ENCODE measurements around the gene ALG2.

DNA sequence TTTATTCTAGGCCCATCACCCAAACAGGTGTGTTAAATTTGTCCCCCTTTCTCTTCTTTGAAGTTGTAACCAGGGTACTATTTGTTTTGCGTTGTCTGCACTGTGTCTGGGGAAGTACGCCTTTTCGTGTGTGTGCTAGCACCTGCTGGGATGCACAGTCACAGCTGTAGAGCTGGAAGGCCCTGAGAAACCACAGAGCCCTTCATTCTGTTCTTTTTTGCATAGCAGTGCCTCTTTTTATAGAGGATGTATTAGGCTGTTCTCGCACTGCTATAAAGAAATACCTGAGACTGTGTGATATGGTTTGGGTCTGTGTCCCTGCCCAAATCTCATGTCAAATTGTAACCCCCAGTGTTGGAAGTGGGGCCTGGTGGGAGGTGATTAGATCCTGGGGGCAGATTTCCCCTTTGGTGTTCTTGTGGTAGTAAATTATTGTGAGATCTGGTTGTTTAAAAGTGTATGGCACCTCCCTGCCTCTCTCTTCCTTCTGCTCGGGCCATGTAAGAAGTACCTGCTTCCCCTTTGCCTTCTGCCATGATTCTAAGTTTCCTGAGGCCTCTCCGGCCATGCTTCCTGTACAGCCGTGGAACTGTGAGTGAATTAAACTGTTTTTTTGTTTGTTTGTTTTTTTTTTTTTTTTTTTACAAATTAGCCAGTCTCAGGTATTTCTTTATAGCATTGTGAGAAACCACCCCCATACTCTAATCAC, 14.3 kb upstream of the ALG2 start:
- no peak for TF ChIP-seq ZNF274 (IDR thresholded peaks at IDR 0.05; ENCODE audit: low read depth, low read length)
- TF ChIP-seq YY1 (IDR thresholded peaks at IDR 0.05; ENCODE audit: insufficient read depth, insufficient read length): no peak
- TF ChIP-seq SUZ12 (IDR thresholded peaks at IDR 0.05; ENCODE audit: extremely low read depth, insufficient read depth, insufficient read length): no peak
